NOMO-1 treated with dmso at 0.1 percent for 144 hours (cell line): Measurements from ENCODE around the gene NRG4.
A peak's percentile ranks its signal among the peaks of the same experiment; 100 is the strongest.
"Not testable (repeated sequence)": the region's sequence is repeated elsewhere in the genome, so short reads cannot be mapped to it uniquely, and the experiment has no call there.

Experiments
- DNase-seq: peaks from one replicate; lab custom pipeline; 2025; ENCODE audit not compliant: unreplicated experiment; lab: John Stamatoyannopoulos, UW

The NRG4 gene

DNA sequence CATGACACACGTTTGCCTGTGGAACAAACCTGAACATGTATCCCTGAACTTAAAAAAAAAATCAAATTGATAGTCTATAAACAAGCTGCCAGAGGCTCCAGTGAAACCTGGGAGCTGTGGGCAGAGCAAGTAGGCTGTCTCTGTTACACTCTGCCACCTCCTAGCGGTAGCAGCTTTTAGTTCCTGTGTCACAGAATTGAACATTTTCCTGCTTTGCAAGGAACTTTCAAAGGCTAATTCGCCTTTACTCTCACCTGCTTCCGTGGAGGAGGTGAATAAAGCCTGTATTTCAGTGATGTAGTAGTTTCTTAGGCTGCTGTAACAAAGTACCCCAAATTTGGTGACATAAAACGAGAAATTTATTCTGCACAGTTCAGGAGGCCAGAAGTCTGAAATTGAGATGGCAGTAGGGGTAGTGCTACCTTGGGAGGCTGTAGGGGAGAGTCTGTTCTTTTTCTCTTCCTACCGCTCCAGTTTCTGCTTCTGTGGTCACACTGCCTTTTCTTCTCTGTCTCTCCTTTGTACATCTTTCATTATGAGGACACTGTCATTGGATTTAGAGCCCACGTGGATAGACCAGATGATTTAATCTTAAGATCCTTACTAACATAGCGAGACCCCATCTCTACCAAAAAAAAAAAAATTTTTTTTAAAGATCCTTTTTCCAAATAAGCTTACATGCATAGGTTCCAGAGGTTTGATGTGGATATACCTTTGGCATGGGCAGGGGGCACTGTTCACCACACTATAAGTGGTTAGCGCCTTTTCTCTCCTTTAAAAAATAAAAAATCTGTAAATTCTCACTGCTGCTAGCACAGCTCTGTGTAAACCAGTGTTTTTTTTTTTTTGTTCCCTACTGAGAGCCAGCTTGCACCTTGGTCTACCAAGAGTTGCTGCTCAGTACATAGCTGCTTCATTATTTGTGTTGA lies 83.3 kb downstream of the NRG4 start:
- peak; percentile 9 for DNase-seq

DNA sequence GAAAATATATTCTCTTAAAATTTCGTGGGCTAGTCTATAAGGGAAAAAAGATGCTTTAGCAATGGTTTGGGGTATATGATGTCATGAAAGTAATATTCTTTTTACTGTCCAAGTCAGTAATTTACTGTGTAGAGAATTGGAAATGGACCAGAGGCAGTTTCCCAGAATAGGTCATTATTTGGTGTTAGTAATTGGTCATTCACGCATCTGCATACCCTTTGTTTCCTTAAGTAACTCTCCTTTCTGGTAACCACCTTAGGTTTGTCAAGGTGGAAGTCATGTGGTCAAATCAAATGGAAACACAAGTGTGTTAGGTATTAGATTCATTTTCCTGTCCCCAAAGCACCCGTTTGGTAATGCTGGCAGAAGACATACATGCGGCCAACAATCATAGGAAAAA lies 84.6 kb downstream of the NRG4 start:
- DNase-seq: no peak

GRCh38 chr15:75926931-75927330 lies 85.3 kb downstream of the NRG4 start:
- DNase-seq: no peak

- DNase-seq: peak; percentile 3
These were observed 86.8 kb downstream of the NRG4 start for GRCh38 chr15:75925440-75925839.

DNA sequence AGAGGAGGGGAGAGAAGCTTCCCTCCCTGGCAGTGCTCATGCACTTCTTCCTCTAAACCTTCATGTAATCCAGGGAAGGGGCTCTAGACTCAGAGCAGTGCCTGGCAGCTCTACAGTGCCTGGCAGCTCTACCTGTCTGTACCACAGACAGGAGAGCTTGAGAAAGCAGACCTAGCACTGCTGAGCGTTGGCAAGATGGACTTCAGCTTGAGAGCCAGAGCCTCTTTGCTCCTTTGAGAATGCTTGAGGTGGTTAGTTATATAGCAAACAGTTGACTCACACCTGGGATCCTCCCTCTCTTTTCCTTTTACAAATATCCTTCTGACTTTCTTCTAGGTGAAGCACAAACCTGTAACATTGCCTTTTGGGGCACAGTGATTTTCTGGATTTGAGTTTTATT lies 87.6 kb downstream of the NRG4 start:
- DNase-seq: no peak

GRCh38 chr15:75923756-75924155 lies 88.5 kb downstream of the NRG4 start:
- DNase-seq: no peak

DNA sequence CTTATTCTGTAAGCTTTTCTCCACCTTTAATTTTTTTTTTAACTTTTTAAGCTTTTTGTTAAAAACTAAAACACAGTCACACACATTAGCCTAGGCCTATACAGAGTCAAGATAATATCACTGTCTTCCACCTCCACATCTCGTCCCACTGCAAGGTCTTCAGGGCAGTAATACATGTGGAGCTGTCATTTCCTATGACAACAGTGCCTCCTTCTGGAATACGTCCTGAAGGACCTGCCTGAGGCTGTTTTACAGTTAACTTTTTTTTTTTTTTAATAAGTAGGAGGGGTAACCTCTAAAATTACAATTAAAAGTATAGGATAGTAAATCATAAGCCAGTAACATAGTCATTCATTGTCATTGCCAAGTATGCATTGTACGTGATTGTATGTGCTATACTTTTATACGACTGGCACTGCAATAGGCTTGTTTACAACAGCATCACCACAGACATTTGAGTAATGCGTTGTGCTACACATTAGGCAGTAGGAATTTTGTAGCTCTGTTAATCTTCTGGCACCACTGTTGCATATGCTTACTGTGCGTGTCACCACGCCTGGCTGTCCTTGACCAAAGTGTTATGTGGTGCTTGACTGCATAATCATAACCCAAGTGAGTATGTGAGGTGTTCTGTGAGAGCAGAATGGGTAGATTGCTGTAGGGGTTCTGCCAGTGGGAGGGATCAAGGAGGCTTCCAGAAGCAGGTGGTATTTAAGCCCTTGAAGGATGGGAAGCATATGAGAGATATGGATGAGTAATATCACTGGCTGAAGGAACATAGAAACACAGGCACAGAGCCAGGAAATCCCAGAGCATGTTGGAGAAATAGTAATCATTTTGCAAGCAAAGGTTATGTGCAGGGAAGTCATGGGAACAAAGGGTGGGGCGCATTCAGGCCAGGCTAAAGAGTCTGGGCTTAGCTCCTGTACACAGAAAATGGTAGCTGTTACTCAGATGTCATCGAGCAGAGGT lies 90.2 kb downstream of the NRG4 start:
- DNase-seq: no peak

DNA sequence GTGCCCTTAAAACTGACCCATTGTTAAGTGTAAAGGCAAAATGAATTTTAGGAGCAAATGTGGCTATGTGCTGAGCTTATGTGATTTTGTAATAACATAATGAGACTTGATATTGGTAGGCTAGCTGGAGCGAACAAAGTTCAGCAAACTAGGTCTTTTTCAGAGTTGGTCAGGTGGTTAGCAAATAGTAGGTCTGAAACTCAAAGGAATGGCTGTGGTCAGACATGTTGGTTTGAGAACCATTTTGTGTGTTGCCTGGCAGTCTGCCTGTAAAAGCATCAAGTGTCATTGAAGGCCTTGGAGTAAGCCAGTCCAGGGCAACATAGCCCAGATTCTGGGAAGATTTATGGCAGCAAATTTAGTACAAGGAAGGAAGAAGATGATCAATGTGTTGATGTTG lies 92.1 kb downstream of the NRG4 start:
- no peak for DNase-seq

DNA sequence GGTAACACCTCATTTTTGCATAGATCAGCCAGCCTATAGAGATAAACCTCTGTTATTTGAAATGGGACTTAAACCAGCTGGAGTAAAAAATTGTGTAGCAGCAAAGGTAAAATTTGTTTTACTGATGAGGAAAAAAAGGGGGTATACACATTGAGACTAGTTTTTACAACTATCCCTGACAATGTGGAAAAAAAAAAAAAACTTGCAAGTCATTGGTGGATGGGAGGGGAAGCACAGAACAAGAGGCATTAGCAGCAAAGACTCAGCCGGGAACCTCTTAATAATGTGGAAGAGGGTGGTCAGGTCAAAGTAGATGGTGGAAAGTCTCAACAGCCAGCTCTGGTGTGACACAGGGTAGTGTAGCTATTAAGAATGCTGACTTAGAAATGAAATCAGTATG lies 94.1 kb downstream of the NRG4 start:
- DNase-seq: no peak

- DNase-seq: no peak
These were observed 95.2 kb downstream of the NRG4 start for GRCh38 chr15:75916978-75917377.

- DNase-seq: not testable (repeated sequence)
These were observed 101.9 kb downstream of the NRG4 start for GRCh38 chr15:75910355-75910754.

- no peak for DNase-seq
These were observed 107.0 kb downstream of the NRG4 start for GRCh38 chr15:75905231-75905630.

DNA sequence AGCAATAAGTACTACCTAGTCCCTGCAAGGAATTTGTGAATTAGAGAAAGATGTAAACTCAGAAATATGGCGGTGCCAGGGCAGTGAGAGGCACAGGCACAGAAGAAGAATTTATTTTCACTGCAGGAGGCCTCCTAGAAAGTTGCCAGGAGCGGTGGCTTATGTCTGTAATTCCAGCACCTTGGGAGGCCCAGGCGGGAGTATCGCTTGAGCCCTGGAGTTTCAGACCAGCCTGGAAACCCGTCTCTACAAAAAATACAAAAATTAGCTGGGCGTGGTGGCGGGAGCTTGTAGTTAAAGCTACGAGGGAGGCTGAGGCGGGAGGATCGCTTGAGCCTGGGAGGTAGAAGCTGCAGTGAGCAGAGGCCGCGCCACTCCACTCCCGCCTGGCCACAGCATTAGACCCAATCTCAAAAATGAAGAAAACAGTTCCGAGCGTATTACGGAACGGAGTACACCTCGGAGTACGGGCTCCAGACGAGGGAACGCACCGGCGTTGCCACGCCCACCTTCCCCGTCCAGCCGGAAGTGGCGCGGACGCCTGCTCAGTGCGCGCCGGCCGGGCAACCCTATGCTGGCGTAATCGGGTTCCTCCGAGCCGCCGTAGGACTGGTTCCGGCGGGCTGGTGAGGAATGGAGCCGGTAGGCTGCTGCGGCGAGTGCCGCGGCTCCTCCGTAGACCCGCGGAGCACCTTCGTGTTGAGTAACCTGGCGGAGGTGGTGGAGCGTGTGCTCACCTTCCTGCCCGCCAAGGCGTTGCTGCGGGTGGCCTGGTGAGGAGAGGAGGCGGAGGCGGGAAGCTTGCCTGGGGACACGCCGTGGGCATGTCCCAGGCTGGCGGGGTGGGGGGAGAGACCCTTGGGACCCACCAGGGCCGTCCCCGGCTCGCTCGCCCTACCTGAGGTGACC lies 108.6 kb downstream of the NRG4 start, which contains the start of gene FBXO22:
Gene FBXO22, plus strand, starts transcription at position 548 of the 909 bp plus-strand sequence. Its CDS starts 86 bp downstream, at position 634.
- DNase-seq: peak; percentile 82

DNA sequence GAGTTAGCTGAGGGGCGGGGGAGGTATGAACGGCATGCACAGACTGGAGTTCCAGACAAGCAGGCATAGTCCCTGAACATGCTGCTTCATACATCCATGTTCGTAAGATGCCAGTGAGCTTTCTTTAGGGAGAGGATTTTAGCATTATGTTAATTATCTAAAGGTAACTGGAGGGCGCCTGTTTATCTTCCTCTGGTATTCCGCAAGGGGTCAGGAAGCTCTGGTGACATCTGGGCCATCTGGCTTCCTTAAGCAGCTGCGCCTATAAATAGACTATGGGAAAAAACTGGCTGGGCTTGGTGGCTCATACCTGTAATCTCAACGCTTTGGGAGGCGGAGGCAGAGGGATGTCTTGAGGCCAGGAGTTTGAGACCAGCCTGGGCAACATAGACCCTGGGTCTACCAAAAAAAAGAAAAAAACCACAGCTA lies 110.1 kb downstream of the NRG4 start:
- no peak for DNase-seq

GRCh38 chr15:75900577-75900976 lies 111.6 kb downstream of the NRG4 start:
- no peak for DNase-seq

DNA sequence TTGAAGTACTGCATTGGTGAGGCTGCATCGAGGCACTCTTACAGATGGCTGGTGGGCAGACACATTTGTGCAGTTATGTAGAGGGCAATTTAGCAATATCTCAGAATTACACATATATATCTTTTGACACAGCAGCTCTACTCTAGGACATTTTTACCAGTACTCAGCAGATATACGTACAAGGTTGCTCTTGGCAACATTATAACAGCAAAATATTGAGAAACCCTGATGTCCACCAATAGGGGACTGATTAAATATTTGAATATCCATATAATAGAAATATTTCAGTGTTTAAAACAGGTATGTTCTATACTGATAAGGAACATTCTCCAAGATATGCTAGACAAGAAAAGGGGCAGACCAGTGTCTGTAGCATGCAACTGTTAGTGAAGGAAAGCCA lies 116.5 kb downstream of the NRG4 start:
- no peak for DNase-seq

- peak; percentile 4 for DNase-seq
These were observed 120.3 kb downstream of the NRG4 start for GRCh38 chr15:75891895-75892294.
